Measurements from ENCODE around the gene THAP7. TPM values are rescaled to one million over a fixed set of nuclear protein-coding genes. Genes with fewer than 3 reads are reported as not detected.

The THAP7 gene
- total and polyA plus RNA-seq, 2 of the 13 experiments (the other 11 are each of a cell fraction or from before 2014, with no cell fraction given): 13.0 to 25.5 TPM

GRCh38 chr22:21034989-21035388 is 33.1 kb upstream of the THAP7 start:
- CTCF ChIA-PET (ENCODE audit: low intra/inter-chr PET ratio, low total read pairs): no interaction called here
- Histone ChIP-seq H4K20me1 (ENCODE audit: insufficient read depth, low read length) (no peaks in the 10 kb centered on the region), H3K4me3 (replicated peaks in 1 of 3; ENCODE audit: insufficient read depth in 1 of 3, low read depth in 2 of 3, low read length in 3 of 3) (no peak overlapping the region), H3K4me2 (ENCODE audit: low read depth, low read length) (no peak overlapping the region), H3K27ac (ENCODE audit: extremely low read length, insufficient read depth, low read length) (no peak overlapping the region), H3K79me2 (ENCODE audit: insufficient read depth, low read length) (no peaks in the 10 kb centered on the region), H3K9ac (ENCODE audit: insufficient read depth, low read depth, low read length) (no peak overlapping the region), H2AFZ (ENCODE audit: low read length) (no peak overlapping the region), H3K36me3 (replicated peaks in 1 of 2; ENCODE audit: control insufficient read depth in 1 of 2, insufficient read depth in 2 of 2, low read length in 2 of 2) (no peaks in the 10 kb centered on the region), H3K4me1 (ENCODE audit: insufficient read depth, low read length) (no peaks in the 10 kb centered on the region), H3K9me3 (ENCODE audit: low read length) (no peaks in the 10 kb centered on the region), H3K27me3 (ENCODE audit: control insufficient read depth in 1 of 2, insufficient read depth in 2 of 2, low read length in 2 of 2) (peaks cover 8 to 29% of the 10 kb centered on the region in 2 experiments)
- in situ Hi-C loops (cut with HindIII; ENCODE audit: extremely low pct_ligation_motif_present, low pct_unique_long_range_greater_than_20kb) (no loop called here), intact Hi-C loops (cut with micrococcal nuclease; ENCODE audit: unreplicated experiment) (no loop called here)
- no peak for FAIRE-seq
- POLR2A ChIA-PET: no interaction called here
- ATAC-seq: no peak
- TF ChIP-seq, protein P1, sequence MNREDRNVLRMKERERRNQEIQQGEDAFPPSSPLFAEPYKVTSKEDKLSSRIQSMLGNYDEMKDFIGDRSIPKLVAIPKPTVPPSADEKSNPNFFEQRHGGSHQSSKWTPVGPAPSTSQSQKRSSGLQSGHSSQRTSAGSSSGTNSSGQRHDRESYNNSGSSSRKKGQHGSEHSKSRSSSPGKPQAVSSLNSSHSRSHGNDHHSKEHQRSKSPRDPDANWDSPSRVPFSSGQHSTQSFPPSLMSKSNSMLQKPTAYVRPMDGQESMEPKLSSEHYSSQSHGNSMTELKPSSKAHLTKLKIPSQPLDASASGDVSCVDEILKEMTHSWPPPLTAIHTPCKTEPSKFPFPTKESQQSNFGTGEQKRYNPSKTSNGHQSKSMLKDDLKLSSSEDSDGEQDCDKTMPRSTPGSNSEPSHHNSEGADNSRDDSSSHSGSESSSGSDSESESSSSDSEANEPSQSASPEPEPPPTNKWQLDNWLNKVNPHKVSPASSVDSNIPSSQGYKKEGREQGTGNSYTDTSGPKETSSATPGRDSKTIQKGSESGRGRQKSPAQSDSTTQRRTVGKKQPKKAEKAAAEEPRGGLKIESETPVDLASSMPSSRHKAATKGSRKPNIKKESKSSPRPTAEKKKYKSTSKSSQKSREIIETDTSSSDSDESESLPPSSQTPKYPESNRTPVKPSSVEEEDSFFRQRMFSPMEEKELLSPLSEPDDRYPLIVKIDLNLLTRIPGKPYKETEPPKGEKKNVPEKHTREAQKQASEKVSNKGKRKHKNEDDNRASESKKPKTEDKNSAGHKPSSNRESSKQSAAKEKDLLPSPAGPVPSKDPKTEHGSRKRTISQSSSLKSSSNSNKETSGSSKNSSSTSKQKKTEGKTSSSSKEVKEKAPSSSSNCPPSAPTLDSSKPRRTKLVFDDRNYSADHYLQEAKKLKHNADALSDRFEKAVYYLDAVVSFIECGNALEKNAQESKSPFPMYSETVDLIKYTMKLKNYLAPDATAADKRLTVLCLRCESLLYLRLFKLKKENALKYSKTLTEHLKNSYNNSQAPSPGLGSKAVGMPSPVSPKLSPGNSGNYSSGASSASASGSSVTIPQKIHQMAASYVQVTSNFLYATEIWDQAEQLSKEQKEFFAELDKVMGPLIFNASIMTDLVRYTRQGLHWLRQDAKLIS (CRISPR knock-in tag; IDR thresholded peaks at IDR 0.05): no peak
- TF ChIP-seq FOXA1 (IDR thresholded peaks at IDR 0.05) (no peak), FOXA1 (CRISPR knock-in tag; IDR thresholded peaks at IDR 0.05) (no peak), CHD4 (IDR thresholded peaks at IDR 0.05; ENCODE audit: borderline replicate concordance, low read length) (no peak), ZBTB8A (CRISPR knock-in tag; IDR thresholded peaks at IDR 0.05; ENCODE audit: borderline replicate concordance, low read depth) (no peak), DRAP1 (CRISPR knock-in tag; IDR thresholded peaks at IDR 0.05) (no peak)
- TF ChIP-seq, protein P2, sequence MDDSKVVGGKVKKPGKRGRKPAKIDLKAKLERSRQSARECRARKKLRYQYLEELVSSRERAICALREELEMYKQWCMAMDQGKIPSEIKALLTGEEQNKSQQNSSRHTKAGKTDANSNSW (CRISPR knock-in tag; IDR thresholded peaks at IDR 0.05; ENCODE audit: borderline replicate concordance): no peak
- no peak for DNase-seq (ENCODE audit: low spot score)
- no TSS peak for BruUV-seq (replicated peaks)
- whole genome bisulfite sequencing (ENCODE audit: low lambda C conversion rate): 47% methylated on average over 3 of the region's 3 CpGs
